Progenitor cell of endocrine pancreas (in vitro differentiated cells): Measurements from ENCODE around the gene CAMKK1. TPM values are rescaled to one million over a fixed set of nuclear protein-coding genes. Genes with fewer than 3 reads are reported as not detected.

Experiments
- DNase-seq: peaks from one replicate; pipeline ENCODE4 v3.0.0; 2021; ENCODE audit warnings: low spot score; ENCODE audit not compliant: unreplicated experiment
- H3K27ac Mint-ChIP-seq: 2 replicates; pipeline ENCODE4 v1.8.0; 2021; ENCODE audit warnings: mild to moderate bottlenecking, moderate library complexity, mixed read lengths
- H3K27me3 Mint-ChIP-seq: 2 replicates; pipeline ENCODE4 v1.8.0; 2021; ENCODE audit warnings: mixed read lengths
- H3K36me3 Mint-ChIP-seq: 2 replicates; pipeline ENCODE4 v1.8.0; 2022; ENCODE audit warnings: mixed read lengths; ENCODE audit not compliant: insufficient read depth
- H3K4me1 Mint-ChIP-seq: 2 replicates; pipeline ENCODE4 v1.8.0; 2021; ENCODE audit warnings: low read depth, mixed read lengths
- H3K4me3 Mint-ChIP-seq: 2 replicates; pipeline ENCODE4 v1.8.0; 2021; ENCODE audit warnings: low read depth, mild to moderate bottlenecking, moderate library complexity, mixed read lengths
- H3K9me3 Mint-ChIP-seq: 2 replicates; pipeline ENCODE4 v1.8.0; 2021; ENCODE audit warnings: low read depth, mixed read lengths
- CTCF ChIP-seq: fragments of 200-600 bp; sonication (generic); IDR thresholded peaks from one replicate; pipeline ENCODE4 v1.5.0; 2021; ENCODE audit warnings: antibody characterized with exemption, mild to moderate bottlenecking; ENCODE audit not compliant: unreplicated experiment
- total RNA-seq: library from RNA; stranded (reverse); gene quantifications from 2 replicates; pipeline ENCODE4 v1.2.1, GENCODE V29; 2021

Gene CAMKK1
- total RNA-seq, 1 donor from 2014 or later, result 3.6 TPM

DNA sequence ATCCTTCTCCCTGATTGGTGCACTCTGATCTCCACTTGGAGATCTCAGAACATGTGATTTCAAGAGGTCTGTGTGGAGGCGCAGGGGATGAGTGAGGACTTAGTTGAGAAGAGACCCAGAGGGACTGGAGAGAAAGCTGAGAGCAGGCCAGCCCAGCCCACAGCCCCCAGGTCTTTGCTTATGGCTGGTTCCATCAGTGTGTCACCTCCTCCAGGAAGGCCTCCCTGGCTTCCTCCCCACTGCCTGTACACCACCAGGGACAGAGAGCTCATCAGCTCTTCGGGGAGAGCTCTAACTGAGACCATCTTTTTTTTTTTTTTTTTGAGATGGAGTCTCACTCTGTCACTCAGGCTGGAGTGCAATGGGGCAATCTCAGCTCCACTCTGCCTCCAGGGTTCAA lies 20.0 kb upstream of the CAMKK1 start:
- Mint-ChIP-seq H3K4me1 (no peaks in the 10 kb centered on the region), H3K4me3 (no peak overlapping the region), H3K9me3 (no peaks in the 10 kb centered on the region), H3K27ac (no peak overlapping the region), H3K36me3 (no peaks in the 10 kb centered on the region), H3K27me3 (peaks cover 3% of the 10 kb centered on the region)
- TF ChIP-seq CTCF, result no peak
- no peak for DNase-seq

DNA sequence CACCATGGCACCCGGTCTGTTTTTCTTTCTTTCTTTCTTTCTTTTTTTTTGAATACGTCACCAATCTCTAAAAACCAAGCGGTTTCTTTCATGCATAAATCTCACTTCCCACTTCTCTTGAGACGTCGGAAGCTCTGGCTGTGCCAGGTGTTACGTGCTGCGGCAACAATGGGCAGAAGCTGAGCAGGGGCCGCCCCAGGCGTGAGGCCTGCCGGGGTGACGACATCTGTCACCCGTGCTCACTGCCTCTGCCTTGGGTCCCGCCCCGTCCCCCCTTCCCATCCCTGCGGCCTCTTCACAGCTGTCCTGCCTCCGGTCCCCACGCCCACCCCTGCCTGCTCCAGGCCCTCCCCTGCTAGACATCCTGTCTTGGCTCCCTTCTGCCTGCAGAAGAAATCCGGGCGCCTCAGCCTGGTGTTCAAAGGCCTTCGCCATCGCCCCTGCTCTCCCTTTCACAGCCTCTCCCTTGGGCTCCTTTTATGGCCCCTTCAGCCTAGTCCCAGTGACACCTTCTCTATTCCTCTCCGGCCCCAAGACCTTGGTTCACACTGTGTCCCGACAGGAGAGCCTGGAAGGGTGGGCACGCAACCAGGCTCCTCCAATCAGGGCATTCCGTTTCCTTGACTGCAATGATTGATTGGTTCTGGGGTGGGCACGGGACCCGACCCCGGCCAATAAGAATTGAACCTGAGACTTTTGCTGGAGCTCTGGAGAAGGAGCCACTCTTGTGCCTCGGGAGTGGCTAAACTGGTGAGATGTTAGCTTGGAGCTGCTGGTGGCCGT lies 18.6 kb upstream of the CAMKK1 start:
- Mint-ChIP-seq H3K4me1 (no peaks in the 10 kb centered on the region), H3K27ac (no peak overlapping the region), H3K27me3 (peaks cover 3% of the 10 kb centered on the region), H3K4me3 (no peak overlapping the region), H3K9me3 (no peaks in the 10 kb centered on the region), H3K36me3 (no peaks in the 10 kb centered on the region)
- DNase-seq, result no peak
- TF ChIP-seq CTCF, result no peak

DNA sequence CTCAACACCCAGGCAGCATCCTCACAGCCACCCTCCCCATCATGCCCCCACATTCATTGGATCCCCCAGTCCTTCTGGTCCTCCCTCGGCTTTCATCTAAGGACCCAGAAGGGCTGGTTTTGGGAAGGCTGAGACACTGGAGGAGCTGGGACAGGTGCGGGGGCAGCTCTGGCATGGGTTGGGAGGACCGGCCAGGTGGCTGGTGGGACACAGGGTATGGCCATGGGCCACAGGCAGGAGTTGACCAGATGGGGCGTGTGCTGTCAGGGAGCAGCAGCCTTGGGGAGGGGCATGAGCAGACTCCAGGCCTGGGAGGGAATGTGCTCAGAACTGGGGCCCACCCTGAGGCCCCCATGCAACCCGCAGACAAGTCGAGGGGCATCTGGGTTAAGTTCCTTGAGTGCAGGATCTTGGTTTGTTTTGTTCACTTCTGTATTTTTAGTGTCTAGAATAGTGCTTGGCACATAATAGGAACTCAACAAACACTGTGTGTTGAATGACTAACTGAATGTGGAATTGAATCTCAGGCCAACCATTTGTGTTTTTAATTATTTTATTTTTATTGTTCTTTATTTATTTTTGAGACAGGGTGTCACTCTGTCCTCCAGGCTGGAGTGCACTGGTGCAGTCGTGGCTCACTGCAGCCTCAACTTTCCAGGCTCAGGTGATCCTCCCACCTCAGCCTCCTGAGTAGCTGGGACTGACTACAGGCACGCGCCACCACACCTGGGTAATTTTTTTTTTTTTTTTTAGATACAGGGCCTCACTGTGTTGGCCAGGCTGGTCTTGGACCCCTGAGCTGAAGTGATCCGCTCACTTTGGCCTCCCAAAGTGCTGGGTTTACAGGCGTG lies 17.8 kb upstream of the CAMKK1 start:
- H3K36me3 Mint-ChIP-seq, result no peaks in the 10 kb centered on the region
- DNase-seq, result no peak
- no peak overlapping the region for H3K27ac Mint-ChIP-seq
- TF ChIP-seq CTCF, result no peak
- H3K4me3 Mint-ChIP-seq, result no peak overlapping the region
- H3K27me3 Mint-ChIP-seq, result peaks cover 3% of the 10 kb centered on the region
- H3K4me1 Mint-ChIP-seq, result no peaks in the 10 kb centered on the region
- H3K9me3 Mint-ChIP-seq, result no peaks in the 10 kb centered on the region

DNA sequence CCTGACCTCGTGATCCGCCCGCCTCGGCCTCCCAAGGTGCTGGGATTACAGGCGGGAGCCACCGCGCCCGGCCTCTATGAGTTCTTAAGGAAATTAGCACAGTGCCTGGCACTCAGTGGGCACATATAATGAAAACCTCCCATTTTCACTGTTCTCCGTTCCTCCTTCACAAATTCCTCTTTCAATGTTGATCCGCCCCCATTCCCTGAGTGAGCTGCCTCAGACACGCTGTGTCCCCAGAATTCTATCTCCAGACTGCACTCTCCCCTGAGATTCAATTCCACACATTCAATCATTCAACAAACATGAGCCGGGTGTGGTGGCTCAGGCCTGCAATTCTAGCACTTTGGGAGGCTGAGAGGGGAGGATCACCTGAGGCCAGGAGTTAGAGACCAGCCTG lies 16.4 kb upstream of the CAMKK1 start:
- DNase-seq, result no peak

More for the DNA sequence above, 16.4 kb upstream of the CAMKK1 start:
- TF ChIP-seq CTCF, result no peak
- Mint-ChIP-seq H3K4me3 (no peak overlapping the region), H3K9me3 (no peaks in the 10 kb centered on the region), H3K36me3 (no peaks in the 10 kb centered on the region), H3K4me1 (no peaks in the 10 kb centered on the region), H3K27ac (no peak overlapping the region), H3K27me3 (peaks cover 3% of the 10 kb centered on the region)
